Keratinocyte (primary cell): ENCODE results near the gene BRCA1. TPM values are rescaled to one million over a fixed set of nuclear protein-coding genes. Genes with fewer than 3 reads are reported as not detected.

ENCODE experiments used
- DNase-seq: peaks from one replicate; pipeline ENCODE4 v3.0.0-alpha.2; 2011; ENCODE audit warnings: low read depth, missing footprints, low spot score
- FAIRE-seq: peaks from 2 replicates; lab custom pipeline; 2011; peaks lifted over from hg19 to GRCh38; lab: Jason Lieb, UNC
- H2AFZ ChIP-seq: 2 replicates; pipeline ENCODE4 v1.6.0; 2012; ENCODE audit warnings: low read length, control low read depth, inconsistent platforms; ENCODE audit not compliant: control insufficient read depth
- H3K27ac ChIP-seq: 2 replicates; pipeline ENCODE4 v1.5.1; 2011; ENCODE audit warnings: low read length; ENCODE audit not compliant: control insufficient read depth, insufficient read depth
- H3K27me3 ChIP-seq: 3 replicates; pipeline ENCODE4 v1.6.0; 2011; ENCODE audit warnings: low read length; ENCODE audit not compliant: control insufficient read depth, insufficient read depth; ENCODE audit errors: extremely low read depth
- H3K36me3 ChIP-seq, 2 experiments: 2 replicates in 1 of 2; 3 replicates in 1 of 2; pipeline ENCODE4 v1.5.1; 2011; ENCODE audit warnings: low read length in 2 of 2, mild to moderate bottlenecking in 1 of 2; ENCODE audit not compliant: control insufficient read depth in 2 of 2, insufficient read depth in 2 of 2; ENCODE audit errors: extremely low read depth in 1 of 2
- H3K4me1 ChIP-seq: 3 replicates; pipeline ENCODE4 v1.5.1; 2011; ENCODE audit warnings: low read length; ENCODE audit not compliant: control insufficient read depth, insufficient read depth; ENCODE audit errors: extremely low read depth
- H3K4me2 ChIP-seq: 3 replicates; pipeline ENCODE4 v1.6.0; 2011; ENCODE audit warnings: low read depth, low read length; ENCODE audit not compliant: control insufficient read depth, insufficient read depth; ENCODE audit errors: extremely low read depth
- H3K4me3 ChIP-seq, 3 experiments: fragments of 200-600 bp in 1 of 3; sonication (generic) in 1 of 3; 2 replicates in 2 of 3; 3 replicates in 1 of 3; pipeline ENCODE4 v1.5.1; 2011 to 2016; ENCODE audit warnings: low read length in 3 of 3, mild to moderate bottlenecking in 3 of 3, control low read depth in 2 of 3, inconsistent platforms in 1 of 3, low read depth in 1 of 3, mixed read lengths in 1 of 3, mixed run types in 1 of 3, moderate library complexity in 1 of 3; ENCODE audit not compliant: control insufficient read depth in 2 of 3, insufficient read depth in 2 of 3; ENCODE audit errors: extremely low read depth in 1 of 3
- H3K79me2 ChIP-seq: 2 replicates; pipeline ENCODE4 v1.6.0; 2012; ENCODE audit warnings: low read length; ENCODE audit not compliant: control insufficient read depth, insufficient read depth
- H3K9ac ChIP-seq: 3 replicates; pipeline ENCODE4 v1.6.0; 2011; ENCODE audit warnings: low read length; ENCODE audit not compliant: control insufficient read depth, insufficient read depth; ENCODE audit errors: extremely low read depth
- H3K9me1 ChIP-seq: 3 replicates; pipeline ENCODE4 v1.6.0; 2011; ENCODE audit warnings: low read length; ENCODE audit not compliant: control insufficient read depth, insufficient read depth; ENCODE audit errors: extremely low read depth
- H3K9me3 ChIP-seq: 2 replicates; pipeline ENCODE4 v1.5.1; 2012; ENCODE audit warnings: low read depth, low read length; ENCODE audit not compliant: control insufficient read depth
- H4K20me1 ChIP-seq: 3 replicates; pipeline ENCODE4 v1.6.0; 2011; ENCODE audit warnings: low read length; ENCODE audit not compliant: control insufficient read depth, insufficient read depth; ENCODE audit errors: extremely low read depth
- CTCF ChIP-seq, 3 experiments: IDR thresholded peaks in 1 of 3; conservative IDR thresholded peaks in 1 of 3; optimal IDR thresholded peaks in 1 of 3; 2 replicates in 2 of 3; 3 replicates in 1 of 3; pipeline versions ENCODE3 to v1.5.1; 2011; ENCODE audit warnings: low read length in 3 of 3, mild to moderate bottlenecking in 3 of 3, moderate library complexity in 2 of 3, control low read depth in 1 of 3, inconsistent platforms in 1 of 3; ENCODE audit not compliant: insufficient read depth in 2 of 3; ENCODE audit errors: extremely low read depth in 1 of 3
- EZH2 ChIP-seq: IDR thresholded peaks from one replicate; pipeline ENCODE4 v1.6.1; 2012; ENCODE audit warnings: inconsistent platforms, mild to moderate bottlenecking, low read length, moderate library complexity
- dilution Hi-C: fragments of 300-500 bp; cut with MboI; formaldehyde crosslinking; loops from one replicate; pipeline ENCODE4 v1.7.0; 2020; ENCODE audit warnings: low sequenced_read_pairs; ENCODE audit not compliant: extremely low pct_ligation_motif_present
- polyA plus RNA-seq, 5 experiments: library from polyadenylated mRNA; depleted of rRNA in 3 of 5; stranded (reverse) in 3 of 5; stranded (forward) in 1 of 5; unstranded in 1 of 5; fragments of >200 nt; gene quantifications; 1 replicate in 1 of 5; 2 replicates in 3 of 5; 3 replicates in 1 of 5; pipeline versions ENCODE4 v1.2.1 to v1.2.3, GENCODE V29; 2011 to 2012; ENCODE audit warnings: missing spikeins in 2 of 5, low read depth in 1 of 5, low replicate concordance in 1 of 5

The BRCA1 gene
- polyA plus RNA-seq, 1 donor (not counting 4 experiments of a cell fraction or from before 2014, with no cell fraction given) = 17.2 TPM

DNA sequence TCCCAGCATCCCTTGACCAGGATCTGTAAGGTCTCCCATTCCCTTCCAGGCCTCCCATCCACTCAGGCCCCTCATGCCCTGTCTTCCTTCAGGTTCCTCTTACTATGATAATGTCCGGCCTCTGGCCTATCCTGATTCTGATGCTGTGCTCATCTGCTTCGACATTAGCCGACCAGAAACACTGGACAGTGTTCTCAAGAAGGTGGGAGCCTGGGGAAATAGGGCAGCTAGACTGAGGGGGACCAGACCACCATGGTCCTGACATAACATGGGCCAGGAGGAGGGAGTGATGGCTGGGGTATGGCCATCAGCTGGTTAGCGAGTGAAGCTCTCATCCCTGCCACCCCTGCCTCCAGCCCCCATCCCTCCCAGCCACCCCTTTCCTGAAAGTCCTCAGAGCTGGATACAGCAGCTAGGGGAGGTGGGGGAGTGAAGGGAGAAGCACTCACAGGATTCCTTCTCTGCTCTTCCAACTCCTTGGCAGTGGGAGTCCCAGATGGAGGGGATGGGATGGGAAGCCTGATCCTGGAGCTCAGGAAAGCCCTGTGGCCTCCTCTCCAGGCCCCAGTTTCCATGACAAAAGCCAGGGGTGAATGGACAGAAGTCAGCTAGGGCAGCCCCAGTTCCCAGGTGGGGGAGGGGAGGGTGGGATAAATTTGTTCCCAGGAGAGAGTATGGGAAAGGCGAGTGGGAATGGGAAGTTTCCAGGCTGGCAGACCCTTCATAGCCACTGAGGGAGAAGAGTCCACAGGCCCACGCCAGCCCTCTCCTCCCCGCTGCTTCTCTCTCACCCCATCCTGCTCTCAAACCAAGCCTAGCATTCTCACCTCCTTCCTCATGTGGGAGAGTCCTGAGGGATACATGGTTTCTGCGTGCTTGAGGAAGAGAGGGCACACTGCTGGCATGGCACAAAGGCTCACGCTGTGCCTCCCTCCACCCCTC lies 97.8 kb downstream of the BRCA1 start:
- H3K4me2 ChIP-seq = no peak overlapping the region
- no peak overlapping the region for H3K9ac ChIP-seq
- FAIRE-seq = no peak
- H3K27ac ChIP-seq = no peak overlapping the region
- H3K9me1 ChIP-seq = no peaks in the 10 kb centered on the region
- H4K20me1 ChIP-seq = no peaks in the 10 kb centered on the region
- H3K4me3 ChIP-seq = no peak overlapping the region
- no peaks in the 10 kb centered on the region for H3K9me3 ChIP-seq
- H3K27me3 ChIP-seq = peaks cover 17% of the 10 kb centered on the region
- TF ChIP-seq EZH2 = no peak
- TF ChIP-seq CTCF (optimal IDR thresholded peaks at IDR 0.05 in 1 of 3, IDR thresholded peaks at IDR 0.05 in 1 of 3, conservative IDR thresholded peaks at IDR 0.05 in 1 of 3; ENCODE audit: extremely low read depth in 1 of 3, insufficient read depth in 2 of 3, low read length in 3 of 3) = no peak
- no peaks in the 10 kb centered on the region for H3K79me2 ChIP-seq
- dilution Hi-C loops = no loop called here
- H2AFZ ChIP-seq = no peak overlapping the region
- no peak for DNase-seq
- H3K4me1 ChIP-seq = peaks cover 3% of the 10 kb centered on the region
- H3K36me3 ChIP-seq = no peaks in the 10 kb centered on the region

DNA sequence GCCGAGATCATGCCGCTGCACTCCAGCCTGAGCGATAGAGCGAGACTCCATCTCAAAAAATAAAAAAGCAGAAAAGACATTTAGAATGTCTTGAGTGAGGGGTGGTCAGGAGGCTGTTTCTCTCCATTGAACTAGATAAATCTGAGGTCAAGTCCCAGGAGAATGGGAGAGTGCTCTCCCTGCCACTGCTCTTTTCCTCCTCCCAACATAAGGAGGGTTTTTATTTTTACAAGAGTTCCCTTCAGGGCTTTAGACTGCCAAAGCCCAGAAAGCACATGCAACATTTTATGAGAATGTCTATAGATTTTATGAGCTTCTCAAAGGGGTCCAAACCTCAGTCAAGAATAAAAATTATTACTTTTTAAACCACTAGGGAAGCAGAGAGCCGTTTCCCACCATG lies 98.6 kb downstream of the BRCA1 start:
- Histone ChIP-seq H3K4me2 (no peak overlapping the region), H2AFZ (no peak overlapping the region), H3K79me2 (peaks cover 3% of the 10 kb centered on the region), H3K27me3 (peaks cover 17% of the 10 kb centered on the region), H3K4me3 (no peak overlapping the region), H3K9me1 (no peaks in the 10 kb centered on the region), H4K20me1 (no peaks in the 10 kb centered on the region), H3K4me1 (peaks cover 3% of the 10 kb centered on the region), H3K9ac (no peak overlapping the region), H3K27ac (no peak overlapping the region), H3K9me3 (no peaks in the 10 kb centered on the region), H3K36me3 (no peaks in the 10 kb centered on the region)
- FAIRE-seq = no peak
- dilution Hi-C loops = no loop called here
- no peak for DNase-seq
- no peak for TF ChIP-seq EZH2
- TF ChIP-seq CTCF (optimal IDR thresholded peaks at IDR 0.05 in 1 of 3, IDR thresholded peaks at IDR 0.05 in 1 of 3, conservative IDR thresholded peaks at IDR 0.05 in 1 of 3; ENCODE audit: extremely low read depth in 1 of 3, insufficient read depth in 2 of 3, low read length in 3 of 3) = no peak
